ENCODE data around the gene THOC6.
"Not testable (repeated sequence)": the region's sequence is repeated elsewhere in the genome, so short reads cannot be mapped to it uniquely, and the experiment has no call there.

Gene THOC6

DNA sequence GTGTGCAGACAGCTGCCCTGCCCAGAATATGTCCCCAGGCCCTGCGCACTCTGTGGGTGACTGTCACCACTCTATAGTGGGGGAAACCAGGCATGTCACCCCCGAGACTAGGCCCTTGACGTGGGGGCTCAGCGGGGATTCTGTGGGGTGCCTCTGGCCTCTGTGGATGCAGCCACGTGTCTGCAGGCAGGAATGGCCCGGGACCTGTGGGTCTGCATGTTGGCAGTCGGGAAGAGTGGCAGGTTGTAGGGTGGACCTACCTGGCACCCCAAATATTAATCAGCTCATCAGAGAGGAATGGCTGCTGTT lies 42.6 kb downstream of the THOC6 start:
- Mint-ChIP-seq H3K27ac (no peak overlapping the region), H3K9me3 (no peaks in the 10 kb centered on the region), H3K4me1 (peaks cover under 1% of the 10 kb centered on the region), H3K4me3 (no peak overlapping the region), H3K27me3 (peaks cover 1% of the 10 kb centered on the region), H3K36me3 (no peaks in the 10 kb centered on the region)
- no peak for ATAC-seq (ENCODE audit: low read depth)
- DNase-seq (ENCODE audit: low spot score in 2 of 2) = no peak

DNA sequence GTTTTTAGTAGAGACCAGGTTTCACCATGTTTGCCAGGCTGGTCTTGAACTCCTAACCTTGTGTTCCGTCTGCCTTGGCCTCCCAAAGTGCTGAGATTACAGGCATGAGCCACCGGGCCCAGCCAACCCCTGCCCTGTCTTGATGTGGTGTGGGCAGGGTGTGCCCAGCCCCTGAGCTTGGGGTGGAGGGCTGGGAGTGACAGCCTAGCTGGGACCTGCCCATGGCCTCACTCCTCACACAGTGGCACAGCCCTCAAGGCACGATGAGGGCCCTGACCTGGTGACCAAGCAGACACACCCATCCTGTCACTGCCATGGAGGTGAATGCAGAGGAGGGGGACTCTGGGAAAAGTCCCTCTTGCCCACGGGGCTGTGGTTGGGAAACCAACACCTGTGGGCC lies 44.7 kb downstream of the THOC6 start:
- H3K36me3 Mint-ChIP-seq = peaks cover under 1% of the 10 kb centered on the region
- peaks cover 9% of the 10 kb centered on the region for H3K4me1 Mint-ChIP-seq
- H3K27ac Mint-ChIP-seq = no peak overlapping the region
- peaks cover 1% of the 10 kb centered on the region for H3K27me3 Mint-ChIP-seq
- no peak for DNase-seq (ENCODE audit: low spot score in 2 of 2)
- H3K9me3 Mint-ChIP-seq = no peaks in the 10 kb centered on the region
- no peak for ATAC-seq (ENCODE audit: low read depth)
- H3K4me3 Mint-ChIP-seq = no peak overlapping the region

DNA sequence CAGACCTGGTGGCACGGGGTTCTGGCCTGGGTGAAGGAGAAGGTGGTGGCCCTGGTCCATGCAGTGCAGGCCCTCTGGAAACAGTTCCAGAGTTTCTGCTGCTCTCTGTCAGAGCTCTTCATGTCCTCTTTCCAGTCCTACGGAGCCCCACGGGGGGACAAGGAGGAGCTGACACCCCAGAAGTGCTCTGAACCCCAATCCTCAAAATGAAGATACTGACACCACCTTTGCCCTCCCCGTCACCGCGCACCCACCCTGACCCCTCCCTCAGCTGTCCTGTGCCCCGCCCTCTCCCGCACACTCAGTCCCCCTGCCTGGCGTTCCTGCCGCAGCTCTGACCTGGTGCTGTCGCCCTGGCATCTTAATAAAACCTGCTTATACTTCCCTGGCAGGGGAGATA lies 45.3 kb downstream of the THOC6 start:
- not testable (repeated sequence) for H3K36me3 Mint-ChIP-seq; ATAC-seq (ENCODE audit: low read depth); H3K9me3 Mint-ChIP-seq; H3K4me3 Mint-ChIP-seq; H3K27ac Mint-ChIP-seq; H3K27me3 Mint-ChIP-seq; DNase-seq (ENCODE audit: low spot score in 2 of 2)
- peaks cover 16% of the 10 kb centered on the region for H3K4me1 Mint-ChIP-seq

DNA sequence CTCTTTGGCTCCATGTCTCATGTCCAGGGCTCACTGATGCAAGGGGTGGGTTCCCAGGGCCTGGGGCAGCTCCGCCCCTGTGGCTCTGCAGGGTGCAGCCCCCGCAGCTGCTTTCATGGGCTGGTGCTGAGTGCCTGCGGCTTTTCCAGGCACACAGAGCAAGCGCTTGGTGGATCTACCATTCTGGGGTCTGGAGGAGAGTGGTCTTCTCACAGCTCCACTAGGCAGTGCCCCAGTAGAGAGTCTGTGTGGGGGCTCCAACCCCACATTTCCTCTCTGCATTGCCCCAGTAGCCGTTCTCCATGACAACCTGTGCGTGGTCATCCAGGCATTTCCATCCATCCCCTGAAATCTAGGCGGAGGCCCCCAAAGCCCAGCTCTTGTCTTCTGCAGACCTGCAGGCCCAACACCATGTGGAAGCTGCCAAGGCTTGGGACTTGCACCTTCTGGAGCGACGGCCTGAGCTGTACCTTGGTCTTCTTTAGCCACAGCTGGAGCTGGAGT lies 46.8 kb downstream of the THOC6 start:
- H3K27me3 Mint-ChIP-seq = peaks cover under 1% of the 10 kb centered on the region
- no peak overlapping the region for H3K27ac Mint-ChIP-seq
- peaks cover 2% of the 10 kb centered on the region for H3K36me3 Mint-ChIP-seq
- ATAC-seq (ENCODE audit: low read depth) = no peak
- no peak overlapping the region for H3K4me3 Mint-ChIP-seq
- peaks cover 27% of the 10 kb centered on the region for H3K4me1 Mint-ChIP-seq
- no peaks in the 10 kb centered on the region for H3K9me3 Mint-ChIP-seq
- no peak for DNase-seq (ENCODE audit: low spot score in 2 of 2)

DNA sequence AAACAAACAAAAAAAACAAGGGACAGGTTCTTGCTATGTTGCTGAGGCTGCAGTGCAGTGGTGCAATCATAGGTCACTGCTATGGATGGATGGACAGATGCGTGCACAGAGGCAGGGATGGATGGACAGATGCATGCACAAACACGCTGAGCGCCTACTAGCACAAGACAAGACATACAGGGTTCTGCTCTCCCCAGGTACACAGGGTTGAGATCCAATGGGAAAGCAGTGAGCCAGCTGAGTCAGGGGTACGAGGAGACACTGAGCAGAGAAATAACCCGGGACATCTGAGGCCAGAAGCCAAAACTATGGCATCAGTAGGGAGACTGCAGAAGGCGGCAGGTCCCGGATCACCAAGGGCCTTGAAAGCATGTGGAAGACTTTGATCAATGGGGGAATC lies 47.8 kb downstream of the THOC6 start:
- DNase-seq (ENCODE audit: low spot score in 2 of 2) (no peak), ATAC-seq (ENCODE audit: low read depth) (no peak)
- H3K27me3 Mint-ChIP-seq = no peaks in the 10 kb centered on the region
- H3K36me3 Mint-ChIP-seq = peaks cover 2% of the 10 kb centered on the region
- peaks cover 30% of the 10 kb centered on the region for H3K4me1 Mint-ChIP-seq
- H3K9me3 Mint-ChIP-seq = no peaks in the 10 kb centered on the region
- no peak overlapping the region for H3K4me3 Mint-ChIP-seq
- H3K27ac Mint-ChIP-seq = no peak overlapping the region

DNA sequence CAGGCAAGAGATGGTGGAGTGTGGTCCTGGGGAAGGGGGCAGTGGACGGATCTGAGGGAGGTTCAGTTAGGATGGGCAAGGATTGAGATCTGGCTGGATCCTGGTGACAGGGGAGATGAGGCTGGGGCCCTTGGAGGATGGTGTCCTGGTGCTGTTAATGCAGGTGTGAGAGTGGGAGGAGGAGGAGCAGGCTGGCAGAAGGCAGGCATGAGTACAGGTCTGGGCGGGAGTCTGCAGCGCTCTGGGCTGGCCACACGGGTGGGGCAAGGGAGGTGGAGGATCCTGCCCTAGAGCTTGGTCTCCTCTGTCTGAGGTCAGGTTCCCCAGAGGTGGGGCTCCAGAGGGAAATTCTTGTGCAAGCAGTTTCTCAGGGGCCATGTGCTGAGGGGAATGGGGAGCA lies 48.3 kb downstream of the THOC6 start:
- H3K36me3 Mint-ChIP-seq; DNase-seq (ENCODE audit: low spot score in 2 of 2); H3K9me3 Mint-ChIP-seq; H3K27me3 Mint-ChIP-seq; H3K27ac Mint-ChIP-seq; H3K4me3 Mint-ChIP-seq; ATAC-seq (ENCODE audit: low read depth): not testable (repeated sequence)
- H3K4me1 Mint-ChIP-seq = peaks cover 31% of the 10 kb centered on the region

DNA sequence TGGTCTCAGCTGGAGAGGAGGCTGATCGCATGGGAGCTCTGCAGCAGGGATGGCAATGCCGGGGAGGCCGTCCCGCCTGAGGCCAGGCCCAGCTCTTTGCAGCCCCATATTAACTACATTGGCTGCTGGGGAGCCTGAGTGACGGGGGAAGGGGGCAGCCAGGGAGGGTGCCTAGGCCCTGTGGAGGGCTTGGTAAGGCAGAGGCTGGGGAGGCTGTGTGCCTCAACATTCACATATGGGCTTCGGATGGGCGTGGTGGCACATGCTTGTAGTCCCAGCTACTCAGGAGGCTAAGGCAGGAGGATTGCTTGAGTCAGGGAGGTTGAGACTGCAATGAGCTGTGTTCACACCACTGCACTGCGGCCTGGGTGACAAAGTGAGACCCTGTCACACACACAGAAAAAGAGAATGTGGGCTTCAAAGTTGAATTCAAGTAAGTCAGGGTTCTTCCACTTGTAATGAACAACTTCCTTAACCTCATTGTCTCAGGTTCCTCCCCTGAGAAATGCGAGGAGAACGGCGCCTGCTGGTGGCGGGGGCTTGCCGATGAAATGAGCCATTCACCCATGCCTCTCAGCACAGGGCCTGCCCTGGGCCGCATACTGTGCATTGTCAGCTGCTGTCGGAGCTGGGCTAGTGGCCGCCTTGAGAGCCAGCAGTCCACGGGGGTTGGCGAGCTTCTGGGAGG lies 48.9 kb downstream of the THOC6 start:
- DNase-seq (ENCODE audit: low spot score in 2 of 2) = not testable (repeated sequence)
- H3K4me1 Mint-ChIP-seq = peaks cover 31% of the 10 kb centered on the region
- H3K4me3 Mint-ChIP-seq = peak overlapping the region; percentile 62

DNA sequence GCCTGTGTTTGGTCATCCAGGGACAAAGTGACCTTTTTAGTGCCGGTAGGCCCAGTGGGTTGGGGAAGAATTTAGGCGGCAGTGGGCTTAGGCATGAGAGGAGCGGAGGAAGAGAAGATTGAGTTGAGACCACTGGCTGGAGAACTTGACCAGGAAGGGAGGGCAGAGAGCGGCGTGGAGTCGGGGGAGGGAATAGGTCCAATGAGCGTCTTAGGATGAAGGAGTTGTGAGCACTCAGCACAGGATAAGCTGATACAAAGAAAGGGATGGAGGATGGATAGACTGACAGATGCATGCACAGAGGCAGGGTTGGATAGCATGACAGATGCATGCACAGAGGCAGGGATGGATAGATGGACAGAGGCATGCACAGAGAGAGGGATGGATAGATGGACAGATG lies 49.6 kb downstream of the THOC6 start:
- ATAC-seq (ENCODE audit: low read depth) = no peak
- H3K4me1 Mint-ChIP-seq = peaks cover 31% of the 10 kb centered on the region
- no peaks in the 10 kb centered on the region for H3K27me3 Mint-ChIP-seq
- no peaks in the 10 kb centered on the region for H3K9me3 Mint-ChIP-seq
- H3K27ac Mint-ChIP-seq = no peak overlapping the region
- H3K36me3 Mint-ChIP-seq = peaks cover 2% of the 10 kb centered on the region
- no peak for DNase-seq (ENCODE audit: low spot score in 2 of 2)
- peak overlapping the region; percentile 62 for H3K4me3 Mint-ChIP-seq

More for the DNA sequence above, 48.9 kb downstream of the THOC6 start:
- peak; percentile 39 for ATAC-seq (ENCODE audit: low read depth)
- H3K27ac Mint-ChIP-seq, H3K27me3 Mint-ChIP-seq, H3K9me3 Mint-ChIP-seq, H3K36me3 Mint-ChIP-seq: not testable (repeated sequence)

DNA sequence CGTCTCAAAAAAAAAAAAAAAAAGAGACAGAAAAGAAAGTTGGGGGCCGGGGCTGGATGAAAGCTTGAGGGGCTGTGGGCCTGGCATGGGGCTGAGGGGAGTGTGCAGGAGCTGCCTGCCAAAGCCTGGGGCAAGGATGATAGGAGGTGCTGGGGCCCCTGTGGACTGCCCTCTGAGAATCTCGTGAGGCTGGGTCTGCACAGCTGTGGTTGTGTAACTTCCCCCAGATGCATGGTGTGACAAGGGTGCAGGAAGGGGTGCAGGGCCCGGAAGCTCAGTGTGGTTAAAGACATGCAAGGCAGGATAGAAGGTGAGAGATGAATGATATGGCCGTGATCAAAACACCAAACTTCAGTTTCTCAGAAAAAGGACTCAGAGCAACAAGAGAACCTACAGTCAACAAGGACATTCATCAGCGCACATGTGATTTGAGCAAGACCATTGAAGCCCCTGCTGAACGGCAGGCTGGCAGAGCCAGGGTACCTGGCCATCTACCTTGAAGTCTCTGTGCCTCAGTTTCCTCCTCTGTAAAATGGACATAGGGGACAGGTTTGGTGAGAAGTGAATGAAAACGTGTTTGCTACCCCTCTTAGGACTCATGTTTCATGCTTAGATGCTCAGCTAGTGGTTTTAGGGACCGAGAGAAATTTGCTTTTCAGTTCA lies 51.2 kb downstream of the THOC6 start:
- H3K4me3 Mint-ChIP-seq = peak overlapping the region; percentile 62
- no peaks in the 10 kb centered on the region for H3K9me3 Mint-ChIP-seq
- peaks cover 31% of the 10 kb centered on the region for H3K4me1 Mint-ChIP-seq
- peak overlapping the region; percentile 69 for H3K27ac Mint-ChIP-seq
- H3K27me3 Mint-ChIP-seq = peaks cover 3% of the 10 kb centered on the region
- DNase-seq (ENCODE audit: low spot score in 2 of 2) (peak in 1 of 2 donors; percentile 27), ATAC-seq (ENCODE audit: low read depth) (peak; percentile 97)
- H3K36me3 Mint-ChIP-seq = peaks cover 2% of the 10 kb centered on the region

DNA sequence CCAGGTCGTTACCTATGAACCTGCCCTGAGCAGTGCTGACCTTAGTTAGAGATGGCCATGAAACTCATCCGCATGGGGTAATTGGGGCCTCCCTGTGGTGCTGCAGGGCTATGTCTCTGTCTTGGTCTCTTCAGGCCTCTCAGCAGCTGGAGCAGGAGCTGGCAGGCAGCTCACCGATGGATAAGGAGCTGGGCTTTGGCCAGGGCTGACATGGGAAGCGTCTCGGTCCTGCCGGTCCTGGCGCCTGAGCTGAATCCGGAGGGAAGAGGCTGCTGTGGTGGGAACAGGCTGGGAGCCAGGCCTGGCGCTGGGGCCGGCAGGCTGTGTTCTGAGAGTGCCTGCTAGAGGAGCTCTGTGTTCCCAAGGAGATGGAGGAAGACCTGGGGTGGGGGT lies 51.7 kb downstream of the THOC6 start:
- no peak overlapping the region for H3K27ac Mint-ChIP-seq
- H3K4me3 Mint-ChIP-seq = no peak overlapping the region
- H3K27me3 Mint-ChIP-seq = peaks cover 3% of the 10 kb centered on the region
- ATAC-seq (ENCODE audit: low read depth) = no peak
- no peak for DNase-seq (ENCODE audit: low spot score in 2 of 2)
- H3K9me3 Mint-ChIP-seq = no peaks in the 10 kb centered on the region
- peaks cover 2% of the 10 kb centered on the region for H3K36me3 Mint-ChIP-seq
- H3K4me1 Mint-ChIP-seq = peaks cover 31% of the 10 kb centered on the region

DNA sequence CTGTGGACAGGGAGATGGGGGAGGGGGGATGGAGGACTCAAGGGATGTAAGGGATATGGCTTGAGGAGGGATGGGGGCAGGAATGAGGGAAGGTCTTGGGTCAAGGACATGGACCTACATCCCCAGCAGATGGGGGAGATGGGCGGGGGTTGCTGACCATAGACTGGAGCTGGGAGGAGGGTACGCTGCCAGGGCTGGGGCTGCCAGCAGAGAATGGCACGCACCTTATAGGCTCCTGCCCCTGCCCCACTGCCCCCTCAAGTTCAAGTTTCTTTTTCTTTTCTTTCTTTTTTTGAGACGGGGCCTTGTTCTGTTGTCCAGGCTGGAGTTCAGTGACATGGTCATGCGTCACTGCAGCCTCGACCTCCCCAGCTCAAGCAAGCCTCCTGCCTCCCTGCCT lies 52.1 kb downstream of the THOC6 start:
- H3K27me3 Mint-ChIP-seq; DNase-seq (ENCODE audit: low spot score in 2 of 2); H3K27ac Mint-ChIP-seq; H3K4me3 Mint-ChIP-seq; H3K36me3 Mint-ChIP-seq; ATAC-seq (ENCODE audit: low read depth); H3K9me3 Mint-ChIP-seq: not testable (repeated sequence)
- H3K4me1 Mint-ChIP-seq = peaks cover 31% of the 10 kb centered on the region

DNA sequence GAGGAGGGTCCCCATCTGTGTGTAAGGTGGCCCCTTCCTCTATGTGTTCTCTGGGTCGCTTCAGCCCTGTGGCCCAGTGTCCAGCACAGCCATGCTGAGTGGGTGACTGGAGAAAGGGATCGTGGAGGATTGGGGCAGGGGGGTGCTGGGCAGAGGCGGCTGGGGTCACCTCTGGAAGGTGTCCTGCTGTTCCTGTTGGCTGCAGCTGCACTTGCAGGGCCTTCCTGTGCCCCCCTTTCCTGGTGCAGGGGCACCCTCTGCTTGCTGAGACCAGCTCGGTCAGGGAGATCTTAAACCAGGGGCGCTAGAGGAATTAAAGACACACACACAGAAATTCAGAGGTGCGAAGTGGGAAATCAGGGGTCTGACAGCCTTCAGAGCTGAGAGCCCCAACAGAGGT lies 52.7 kb downstream of the THOC6 start:
- H3K27ac Mint-ChIP-seq = no peak overlapping the region
- ATAC-seq (ENCODE audit: low read depth) = no peak
- H3K36me3 Mint-ChIP-seq = peaks cover 2% of the 10 kb centered on the region
- no peak for DNase-seq (ENCODE audit: low spot score in 2 of 2)
- no peaks in the 10 kb centered on the region for H3K9me3 Mint-ChIP-seq
- peaks cover 29% of the 10 kb centered on the region for H3K4me1 Mint-ChIP-seq
- H3K27me3 Mint-ChIP-seq = peaks cover 3% of the 10 kb centered on the region
- H3K4me3 Mint-ChIP-seq = peak overlapping the region; percentile 38
